A172 (cell line): ENCODE data around the gene ZGPAT. TPM values are rescaled to one million over a fixed set of nuclear protein-coding genes. Genes with fewer than 3 reads are reported as not detected.

Experiments
- DNase-seq: peaks from one replicate; pipeline ENCODE4 v3.0.0-alpha.2; 2015; ENCODE audit warnings: low spot score
- total RNA-seq: library from RNA; depleted of rRNA; stranded (reverse); fragments of >200 nt; shearing (Covaris generic); gene quantifications from 2 replicates; pipeline ENCODE4 v1.2.3, GENCODE V29; 2014

ZGPAT gene
- total RNA-seq, 1 experiment from 2014 or later, result 29.8 TPM

- peak; percentile 49 for DNase-seq
Observed at GRCh38 chr20:63692436-63693082, 15.3 kb upstream of the ZGPAT start.

GRCh38 chr20:63693083-63693732, 14.6 kb upstream of the ZGPAT start:
- no peak for DNase-seq

GRCh38 chr20:63693733-63694583, 13.9 kb upstream of the ZGPAT start:
- no peak for DNase-seq

- DNase-seq, result no peak
Observed at GRCh38 chr20:63694584-63695423, 13.0 kb upstream of the ZGPAT start.

- DNase-seq, result no peak
Observed at GRCh38 chr20:63695424-63696305, 12.2 kb upstream of the ZGPAT start.

- DNase-seq, result no peak
Observed at GRCh38 chr20:63696306-63696627, 11.6 kb upstream of the ZGPAT start.

- DNase-seq, result no peak
Observed at GRCh38 chr20:63696628-63697356, 11.0 kb upstream of the ZGPAT start, which contains the start of gene TNFRSF6B. TSS of gene TNFRSF6B (plus strand) at chr20:63696652. CDS start at chr20:63696768, 116 bp downstream.

GRCh38 chr20:63697357-63697867, 10.4 kb upstream of the ZGPAT start:
- DNase-seq, result no peak

GRCh38 chr20:63697868-63698545, 9.8 kb upstream of the ZGPAT start:
- DNase-seq, result no peak

- peak; percentile 97 for DNase-seq
Observed at GRCh38 chr20:63698739-63699465, 8.9 kb upstream of the ZGPAT start.

GRCh38 chr20:63699466-63700198, 8.2 kb upstream of the ZGPAT start:
- DNase-seq, result no peak

- DNase-seq, result no peak
Observed at GRCh38 chr20:63700199-63701050, 7.4 kb upstream of the ZGPAT start.

GRCh38 chr20:63701051-63701328, 6.8 kb upstream of the ZGPAT start:
- DNase-seq, result no peak

GRCh38 chr20:63701329-63702035, 6.4 kb upstream of the ZGPAT start:
- peak; percentile 79 for DNase-seq

GRCh38 chr20:63702036-63702665, 5.7 kb upstream of the ZGPAT start:
- no peak for DNase-seq
